ENCODE data around the gene RDH11. TPM values are rescaled to one million over a fixed set of nuclear protein-coding genes. Genes with fewer than 3 reads are reported as not detected.

RDH11 gene
- total RNA-seq, 1 experiment from 2014 or later, result 54.6 TPM

DNA sequence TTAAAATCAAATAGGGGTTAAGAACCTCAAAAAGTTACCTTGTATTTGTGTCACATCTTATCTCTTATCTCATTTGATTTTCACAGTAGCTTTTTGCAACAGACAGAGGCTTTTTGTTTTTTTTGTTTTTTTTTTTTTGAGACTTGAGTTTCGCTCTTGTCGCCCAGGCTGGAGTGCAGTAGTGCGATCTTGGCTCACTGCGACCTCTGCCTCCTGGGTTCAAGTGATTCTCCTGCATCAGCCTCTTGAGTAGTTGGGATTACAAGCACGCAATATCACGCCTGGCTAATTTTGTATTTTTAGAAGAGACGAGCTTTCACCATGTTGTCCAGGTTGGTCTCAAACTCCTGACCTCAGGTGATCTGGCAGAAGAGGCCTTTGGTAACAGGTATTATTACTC lies 31.8 kb upstream of the RDH11 start:
- no TSS peak for BruUV-seq (replicated peaks)
- H3K9me2 ChIP-seq (ENCODE audit: insufficient read depth), result no peaks in the 10 kb centered on the region
- H3K4me1 ChIP-seq (ENCODE audit: control insufficient read depth in 1 of 2, insufficient read depth in 2 of 2, low read length in 2 of 2), result no peaks in the 10 kb centered on the region
- H4K20me1 ChIP-seq (ENCODE audit: insufficient read depth), result no peaks in the 10 kb centered on the region
- H3K27ac ChIP-seq (ENCODE audit: low read depth, low read length), result no peak overlapping the region
- H3K4me3 ChIP-seq (replicated peaks in 1 of 2; ENCODE audit: low read depth in 1 of 2, low read length in 2 of 2), result no peak overlapping the region
- H3K9ac ChIP-seq (ENCODE audit: low read length), result no peak overlapping the region
- no peaks in the 10 kb centered on the region for H3K27me3 ChIP-seq (ENCODE audit: insufficient read depth, low read length)
- TF ChIP-seq, protein P1, sequence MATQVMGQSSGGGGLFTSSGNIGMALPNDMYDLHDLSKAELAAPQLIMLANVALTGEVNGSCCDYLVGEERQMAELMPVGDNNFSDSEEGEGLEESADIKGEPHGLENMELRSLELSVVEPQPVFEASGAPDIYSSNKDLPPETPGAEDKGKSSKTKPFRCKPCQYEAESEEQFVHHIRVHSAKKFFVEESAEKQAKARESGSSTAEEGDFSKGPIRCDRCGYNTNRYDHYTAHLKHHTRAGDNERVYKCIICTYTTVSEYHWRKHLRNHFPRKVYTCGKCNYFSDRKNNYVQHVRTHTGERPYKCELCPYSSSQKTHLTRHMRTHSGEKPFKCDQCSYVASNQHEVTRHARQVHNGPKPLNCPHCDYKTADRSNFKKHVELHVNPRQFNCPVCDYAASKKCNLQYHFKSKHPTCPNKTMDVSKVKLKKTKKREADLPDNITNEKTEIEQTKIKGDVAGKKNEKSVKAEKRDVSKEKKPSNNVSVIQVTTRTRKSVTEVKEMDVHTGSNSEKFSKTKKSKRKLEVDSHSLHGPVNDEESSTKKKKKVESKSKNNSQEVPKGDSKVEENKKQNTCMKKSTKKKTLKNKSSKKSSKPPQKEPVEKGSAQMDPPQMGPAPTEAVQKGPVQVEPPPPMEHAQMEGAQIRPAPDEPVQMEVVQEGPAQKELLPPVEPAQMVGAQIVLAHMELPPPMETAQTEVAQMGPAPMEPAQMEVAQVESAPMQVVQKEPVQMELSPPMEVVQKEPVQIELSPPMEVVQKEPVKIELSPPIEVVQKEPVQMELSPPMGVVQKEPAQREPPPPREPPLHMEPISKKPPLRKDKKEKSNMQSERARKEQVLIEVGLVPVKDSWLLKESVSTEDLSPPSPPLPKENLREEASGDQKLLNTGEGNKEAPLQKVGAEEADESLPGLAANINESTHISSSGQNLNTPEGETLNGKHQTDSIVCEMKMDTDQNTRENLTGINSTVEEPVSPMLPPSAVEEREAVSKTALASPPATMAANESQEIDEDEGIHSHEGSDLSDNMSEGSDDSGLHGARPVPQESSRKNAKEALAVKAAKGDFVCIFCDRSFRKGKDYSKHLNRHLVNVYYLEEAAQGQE (IDR thresholded peaks at IDR 0.05; ENCODE audit: low read depth), result no peak
- no peak for TF ChIP-seq ZNF274 (IDR thresholded peaks at IDR 0.05; ENCODE audit: low read depth, low read length)
- TF ChIP-seq EZH2phosphoT487 (IDR thresholded peaks at IDR 0.05; ENCODE audit: borderline replicate concordance), result no peak
- TF ChIP-seq POLR2AphosphoS5 (IDR thresholded peaks at IDR 0.05; ENCODE audit: low read depth, low read length), result no peak
- no peak for TF ChIP-seq EZH2 (IDR thresholded peaks at IDR 0.05)
- TF ChIP-seq SRF (IDR thresholded peaks at IDR 0.05; ENCODE audit: low read depth), result no peak
- TF ChIP-seq, protein P2, sequence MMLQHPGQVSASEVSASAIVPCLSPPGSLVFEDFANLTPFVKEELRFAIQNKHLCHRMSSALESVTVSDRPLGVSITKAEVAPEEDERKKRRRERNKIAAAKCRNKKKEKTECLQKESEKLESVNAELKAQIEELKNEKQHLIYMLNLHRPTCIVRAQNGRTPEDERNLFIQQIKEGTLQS (IDR thresholded peaks at IDR 0.05), result no peak
- no peak for TF ChIP-seq ZFX (IDR thresholded peaks at IDR 0.05)
- TF ChIP-seq RAD21 (IDR thresholded peaks at IDR 0.05; ENCODE audit: low read depth), result no peak
- TF ChIP-seq, protein P3, sequence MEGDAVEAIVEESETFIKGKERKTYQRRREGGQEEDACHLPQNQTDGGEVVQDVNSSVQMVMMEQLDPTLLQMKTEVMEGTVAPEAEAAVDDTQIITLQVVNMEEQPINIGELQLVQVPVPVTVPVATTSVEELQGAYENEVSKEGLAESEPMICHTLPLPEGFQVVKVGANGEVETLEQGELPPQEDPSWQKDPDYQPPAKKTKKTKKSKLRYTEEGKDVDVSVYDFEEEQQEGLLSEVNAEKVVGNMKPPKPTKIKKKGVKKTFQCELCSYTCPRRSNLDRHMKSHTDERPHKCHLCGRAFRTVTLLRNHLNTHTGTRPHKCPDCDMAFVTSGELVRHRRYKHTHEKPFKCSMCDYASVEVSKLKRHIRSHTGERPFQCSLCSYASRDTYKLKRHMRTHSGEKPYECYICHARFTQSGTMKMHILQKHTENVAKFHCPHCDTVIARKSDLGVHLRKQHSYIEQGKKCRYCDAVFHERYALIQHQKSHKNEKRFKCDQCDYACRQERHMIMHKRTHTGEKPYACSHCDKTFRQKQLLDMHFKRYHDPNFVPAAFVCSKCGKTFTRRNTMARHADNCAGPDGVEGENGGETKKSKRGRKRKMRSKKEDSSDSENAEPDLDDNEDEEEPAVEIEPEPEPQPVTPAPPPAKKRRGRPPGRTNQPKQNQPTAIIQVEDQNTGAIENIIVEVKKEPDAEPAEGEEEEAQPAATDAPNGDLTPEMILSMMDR (IDR thresholded peaks at IDR 0.05 in 2 of 3, conservative IDR thresholded peaks at IDR 0.05 in 1 of 3; ENCODE audit: borderline replicate concordance in 1 of 3, insufficient read depth in 1 of 3, low read depth in 2 of 3, low read length in 2 of 3), result no peak
- no peak for TF ChIP-seq SIN3A (IDR thresholded peaks at IDR 0.05; ENCODE audit: low read depth)
- TF ChIP-seq, protein P4, sequence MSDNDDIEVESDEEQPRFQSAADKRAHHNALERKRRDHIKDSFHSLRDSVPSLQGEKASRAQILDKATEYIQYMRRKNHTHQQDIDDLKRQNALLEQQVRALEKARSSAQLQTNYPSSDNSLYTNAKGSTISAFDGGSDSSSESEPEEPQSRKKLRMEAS (IDR thresholded peaks at IDR 0.05), result no peak
- TF ChIP-seq EGR1 (IDR thresholded peaks at IDR 0.05; ENCODE audit: low read depth), result no peak
- TF ChIP-seq JUND (IDR thresholded peaks at IDR 0.05), result no peak
- no peak for TF ChIP-seq SP1 (IDR thresholded peaks at IDR 0.05; ENCODE audit: low read depth)
- TF ChIP-seq FOSL1 (IDR thresholded peaks at IDR 0.05; ENCODE audit: low read depth), result no peak
- TF ChIP-seq CBX3 (IDR thresholded peaks at IDR 0.05; ENCODE audit: low read depth), result no peak
- no peaks in the 10 kb centered on the region for H3K36me3 ChIP-seq (ENCODE audit: control insufficient read depth in 1 of 2, insufficient read depth in 2 of 2, low read length in 2 of 2)
- no peak overlapping the region for H3K4me2 ChIP-seq (ENCODE audit: low read length)
- H3K79me2 ChIP-seq (ENCODE audit: insufficient read depth, low read length), result no peaks in the 10 kb centered on the region
- CTCF ChIA-PET, result no interaction called here
- ATAC-seq (no peak), DNase-seq (ENCODE audit: low read depth, low spot score) (no peak)
- no peaks in the 10 kb centered on the region for H3K9me3 ChIP-seq (ENCODE audit: control insufficient read depth in 1 of 2, insufficient read depth in 1 of 2, low read depth in 1 of 2, low read length in 2 of 2)
- H2AFZ ChIP-seq (ENCODE audit: low read depth, low read length, poor library complexity, severe bottlenecking), result no peak overlapping the region
- POLR2A ChIA-PET, result interaction anchor here (0.7 to 1.5 kb wide), 2 partner anchors 9 to 12 kb away, joined by 3 read pairs; no protein-coding TSS in a partner anchor
- intact Hi-C loops (cut with micrococcal nuclease), result no loop called here
- RAD21 ChIA-PET (ENCODE audit: low non-redundant PET in 1 of 2, low total read pairs in 2 of 2, uncharacterized antibody in 2 of 2, unreplicated experiment in 2 of 2), result no interaction called here
